Skin of body (tissue), 2 donors: ENCODE results near the gene ZDHHC12. TPM values are rescaled to one million over a fixed set of nuclear protein-coding genes. Genes with fewer than 3 reads are reported as not detected.

ENCODE experiments used
- DNase-seq: peaks from one replicate; lab custom pipeline; 2025; lab: John Stamatoyannopoulos, UW
- total RNA-seq: library from RNA; depleted of rRNA; stranded (reverse); fragments of >200 nt; gene quantifications from one replicate; pipeline ENCODE4 v1.2.3, GENCODE V29; 2014

Gene ZDHHC12
- total RNA-seq, 1 donor from 2014 or later, result 7.5 TPM

GRCh38 chr9:128729766-128730517 is 6.0 kb upstream of the ZDHHC12 start:
- DNase-seq, result no peak

GRCh38 chr9:128729302-128729701 is 5.4 kb upstream of the ZDHHC12 start:
- no peak for DNase-seq

GRCh38 chr9:128728298-128728697 is 4.4 kb upstream of the ZDHHC12 start:
- DNase-seq, result no peak

- no peak for DNase-seq
Measured at GRCh38 chr9:128727640-128728248, 3.8 kb upstream of the ZDHHC12 start.

GRCh38 chr9:128724744-128725211 is 851 bp upstream of the ZDHHC12 start:
- DNase-seq, result no peak

- no peak for DNase-seq
Measured at GRCh38 chr9:128723352-128723865, 518 bp downstream of the ZDHHC12 start.

- DNase-seq, result no peak
Measured at GRCh38 chr9:128722380-128723351, 1.3 kb downstream of the ZDHHC12 start.

GRCh38 chr9:128721487-128722010 is 2.4 kb downstream of the ZDHHC12 start:
- no peak for DNase-seq

- no peak for DNase-seq
Measured at GRCh38 chr9:128720841-128721486, 3.0 kb downstream of the ZDHHC12 start.

GRCh38 chr9:128719919-128720605 is 3.9 kb downstream of the ZDHHC12 start:
- DNase-seq, result no peak

GRCh38 chr9:128718475-128718874 is 5.5 kb downstream of the ZDHHC12 start:
- no peak for DNase-seq

GRCh38 chr9:128718047-128718446 is 5.9 kb downstream of the ZDHHC12 start:
- no peak for DNase-seq

GRCh38 chr9:128716581-128717254 is 7.2 kb downstream of the ZDHHC12 start:
- no peak for DNase-seq

GRCh38 chr9:128715436-128715750 is 8.5 kb downstream of the ZDHHC12 start:
- DNase-seq, result no peak

- DNase-seq, result no peak
Measured at GRCh38 chr9:128714586-128715435, 9.1 kb downstream of the ZDHHC12 start.

- DNase-seq, result no peak
Measured at GRCh38 chr9:128713941-128714573, 9.9 kb downstream of the ZDHHC12 start.

- no peak for DNase-seq
Measured at GRCh38 chr9:128713411-128713780, 10.5 kb downstream of the ZDHHC12 start.
